Stimulated activated CD8-positive, alpha-beta memory T cell treated with anti-CD3 and anti-CD28 coated beads, Interleukin-15, amount 100 ng/mL, for 24 hours (primary cell): ENCODE measurements around the gene PROC.

ENCODE experiments used
- DNase-seq: peaks from one replicate; pipeline ENCODE4 v3.0.0-alpha.2; 2020; ENCODE audit warnings: low read depth

PROC gene

GRCh38 chr2:127418300-127419111 is at the start of gene PROC:
TSS of gene PROC (plus strand) at chr2:127418427. CDS start at chr2:127419943, 1,516 bp downstream.
- no peak for DNase-seq

DNA sequence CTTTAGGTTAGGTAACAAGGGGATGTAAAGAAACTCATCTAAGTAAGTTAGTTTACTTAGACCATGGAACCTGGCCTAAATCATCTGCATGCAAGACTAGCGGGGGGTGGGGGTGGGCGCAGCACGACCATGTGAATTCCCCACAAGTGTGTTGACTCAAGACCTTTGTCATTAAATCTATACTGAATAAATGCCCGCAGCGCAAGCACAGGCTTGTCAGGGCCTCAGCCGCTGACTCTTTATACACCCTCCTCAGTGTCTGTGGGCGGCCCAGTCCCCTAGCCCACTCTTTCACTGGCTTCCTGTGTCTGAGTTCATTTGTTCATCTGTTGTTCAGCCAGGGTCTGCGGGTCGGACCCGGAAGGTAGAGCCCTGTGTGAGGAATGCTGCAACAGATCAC is 48.2 kb upstream of the PROC start:
- DNase-seq = no peak

- no peak for DNase-seq
Measured at GRCh38 chr2:127371037-127371436, 47.2 kb upstream of the PROC start.

DNA sequence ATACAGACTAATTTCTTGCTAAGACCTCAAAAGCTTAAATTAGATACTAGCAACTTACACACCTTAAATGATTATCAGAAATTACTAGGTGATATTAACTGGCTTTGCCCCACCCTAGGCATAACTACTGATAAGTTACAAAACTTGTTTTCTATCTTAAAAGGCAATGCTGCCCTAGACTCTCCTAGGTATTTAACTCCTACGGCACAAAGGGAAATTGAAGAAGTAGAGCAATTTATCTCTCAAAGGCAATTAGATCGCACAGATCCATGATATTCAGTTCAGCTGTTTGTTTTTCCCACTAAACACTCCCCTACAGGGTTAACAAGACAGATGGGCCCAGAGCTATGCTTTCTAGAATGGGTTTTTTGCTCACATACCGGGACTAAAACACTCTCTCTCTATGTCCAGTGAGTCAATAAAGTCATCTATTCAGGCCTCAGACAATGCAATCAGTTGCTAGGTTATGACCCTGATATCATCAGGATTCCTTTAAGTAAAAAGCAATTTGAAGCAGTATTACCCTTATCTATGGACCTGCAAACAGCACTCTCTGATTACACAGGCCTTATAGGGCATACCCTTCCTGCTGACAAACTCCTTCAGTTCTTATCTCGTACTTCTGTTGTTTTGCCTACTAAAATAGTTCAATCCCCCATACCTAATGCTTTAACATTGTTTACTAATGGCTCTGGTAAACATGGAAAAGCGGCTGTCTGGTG is 44.7 kb upstream of the PROC start:
- DNase-seq = no peak

DNA sequence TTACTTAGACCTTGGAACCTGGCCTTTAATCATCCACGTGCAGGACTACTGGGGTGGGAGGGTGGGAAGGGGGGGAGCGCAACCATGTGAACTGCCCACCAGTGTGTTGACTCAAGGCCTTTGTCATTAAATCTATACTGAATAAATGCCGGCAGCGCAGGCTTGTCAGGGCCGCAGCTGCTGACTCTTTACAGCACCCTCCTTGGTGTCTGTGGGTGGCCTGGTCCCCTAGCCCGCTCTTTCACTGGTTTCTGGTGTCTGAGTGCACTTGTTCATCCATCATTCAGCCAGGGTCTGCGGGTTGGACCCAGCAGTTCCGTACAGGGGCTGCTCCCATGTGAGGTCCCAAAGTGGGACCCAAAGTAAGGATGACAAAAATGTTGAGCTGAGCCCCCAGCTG is 42.0 kb upstream of the PROC start:
- no peak for DNase-seq

- no peak for DNase-seq
Measured at GRCh38 chr2:127377262-127377661, 41.0 kb upstream of the PROC start.

- no peak for DNase-seq
Measured at GRCh38 chr2:127378720-127379119, 39.5 kb upstream of the PROC start.

- no peak for DNase-seq
Measured at GRCh38 chr2:127379712-127380355, 38.4 kb upstream of the PROC start.

GRCh38 chr2:127381762-127382161 is 36.5 kb upstream of the PROC start:
- no peak for DNase-seq

- no peak for DNase-seq
Measured at GRCh38 chr2:127382831-127383230, 35.4 kb upstream of the PROC start.

GRCh38 chr2:127384529-127384928 is 33.7 kb upstream of the PROC start:
- no peak for DNase-seq

DNA sequence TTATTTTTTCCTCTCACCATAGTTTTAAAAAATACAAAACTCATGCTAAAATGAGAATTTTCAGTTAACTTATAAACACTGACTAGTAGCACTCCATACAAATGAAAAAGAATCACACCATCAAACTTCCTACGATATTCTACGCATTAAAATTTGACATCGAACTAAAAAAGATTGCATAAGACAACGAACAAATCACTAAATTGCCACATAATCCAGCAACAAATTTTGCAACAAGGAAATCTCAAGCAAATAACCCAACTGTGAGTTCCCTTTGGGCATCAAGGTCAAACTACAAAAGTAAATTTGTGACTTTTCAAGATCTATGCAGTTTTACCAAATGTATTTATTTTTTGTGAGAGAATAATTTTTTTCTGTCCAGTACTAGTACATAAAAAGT is 32.0 kb upstream of the PROC start:
- no peak for DNase-seq

- peak; percentile 51 for DNase-seq
Measured at GRCh38 chr2:127386764-127387654, 31.2 kb upstream of the PROC start.

- DNase-seq = peak; percentile 99
Measured at GRCh38 chr2:127387655-127388422, 30.4 kb upstream of the PROC start, which contains the start of gene MAP3K2. TSS of gene MAP3K2 (minus strand) at chr2:127387975. CDS start at chr2:127343129, 44,846 bp downstream.

DNA sequence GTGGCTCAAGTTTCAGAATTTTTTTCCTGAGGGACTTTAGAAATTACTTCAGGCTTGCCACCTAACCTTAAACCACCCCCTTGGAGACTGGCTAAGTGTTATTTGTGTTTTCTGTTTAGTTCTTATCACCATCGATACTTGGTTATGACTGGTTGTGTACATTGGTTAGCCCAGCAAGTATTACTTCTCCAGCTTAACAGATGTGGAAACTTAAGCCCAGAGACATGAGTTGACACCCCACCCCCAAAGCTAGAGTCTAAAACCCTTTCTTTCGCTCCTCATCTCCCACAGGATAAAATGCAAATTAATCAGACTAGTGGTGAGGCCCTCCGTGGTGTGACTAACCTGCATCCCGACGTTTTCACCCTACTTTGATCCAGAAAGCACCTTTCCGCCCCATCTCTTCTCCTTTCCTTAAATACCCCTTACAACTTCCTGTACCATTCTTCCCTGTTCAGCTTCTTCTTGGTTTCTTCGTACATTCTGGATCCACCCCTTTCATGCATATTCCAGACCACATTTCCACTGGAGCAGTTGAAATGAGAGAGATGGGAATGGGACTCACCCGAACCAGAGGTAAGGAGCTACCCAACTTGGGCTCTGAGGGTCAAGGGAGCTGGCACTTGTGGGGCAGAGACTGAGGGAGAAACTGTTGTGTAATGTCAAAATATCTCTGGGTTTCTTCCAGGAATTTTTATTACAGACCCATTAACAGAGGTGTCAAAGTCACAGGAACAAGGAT is 29.6 kb upstream of the PROC start:
- no peak for DNase-seq

DNA sequence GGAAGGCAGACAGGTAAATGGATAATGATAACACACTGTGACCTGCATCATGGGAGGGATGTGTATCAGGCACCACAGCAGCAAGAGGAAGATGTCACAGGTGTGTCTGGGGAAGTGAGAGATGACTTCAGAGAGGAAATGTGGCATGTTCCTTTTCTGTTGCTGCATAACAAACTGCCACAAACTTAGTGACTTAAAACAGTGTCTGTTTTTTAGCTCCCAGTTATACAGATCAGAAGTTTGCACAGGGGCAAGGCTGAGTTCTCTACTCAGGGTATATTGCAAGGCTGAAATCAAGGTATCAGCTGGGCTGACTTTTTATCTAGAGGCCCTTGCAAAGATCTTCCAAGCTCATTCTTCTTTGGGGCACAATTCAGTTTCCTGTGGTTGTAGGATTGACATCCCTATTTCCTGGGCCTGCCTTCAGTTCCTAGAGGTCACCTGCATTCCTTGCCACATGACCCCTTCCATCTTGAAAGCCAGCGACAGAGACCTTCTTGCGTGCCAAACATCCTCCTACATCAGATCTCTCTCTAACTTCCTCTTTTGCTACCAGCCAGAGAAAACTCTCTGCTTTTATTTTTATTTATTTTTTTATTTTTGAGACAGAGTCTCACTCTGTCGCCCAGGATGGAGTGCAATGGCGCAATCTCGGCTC is 28.3 kb upstream of the PROC start:
- DNase-seq = no peak

DNA sequence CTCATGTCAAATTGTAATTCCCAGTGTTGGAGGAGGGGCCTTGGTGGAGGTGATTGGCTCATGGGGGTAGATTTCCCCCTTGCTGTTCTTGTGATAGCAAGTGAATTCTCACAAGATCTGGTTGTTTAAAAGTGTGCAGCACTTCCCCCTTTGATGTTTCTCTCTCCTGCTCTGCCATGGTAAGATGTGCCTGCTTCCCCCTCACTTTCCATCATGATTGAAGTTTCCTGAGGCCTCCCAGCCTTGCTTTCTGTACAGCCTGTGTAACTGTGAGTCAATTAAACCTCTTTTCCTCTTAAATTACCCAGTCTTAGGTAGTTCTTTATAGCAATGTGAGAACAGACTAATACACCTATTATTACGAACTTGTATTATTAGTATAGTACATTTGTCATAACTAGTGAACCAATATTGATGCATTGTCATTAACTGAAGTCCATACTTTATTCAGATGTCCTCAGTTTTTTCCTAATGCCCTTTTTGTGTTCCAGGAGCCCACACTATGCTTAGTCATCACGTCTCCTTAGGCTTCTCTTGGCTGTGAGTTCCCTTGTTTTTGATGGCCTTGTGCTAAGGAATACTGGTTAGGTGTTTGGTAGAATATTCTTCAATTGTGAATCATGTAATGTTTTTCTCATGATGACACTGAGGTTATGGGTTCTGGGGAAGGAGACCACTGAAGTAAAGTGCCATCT is 25.9 kb upstream of the PROC start:
- DNase-seq = no peak

GRCh38 chr2:127392828-127393578 is 25.2 kb upstream of the PROC start:
- DNase-seq = no peak
